KBM-7 (cell line): ENCODE data around the gene TMEM151B.
A peak's percentile ranks its signal among the peaks of the same experiment; 100 is the strongest.

Source experiments
- DNase-seq: peaks from one replicate; pipeline ENCODE4 v3.0.0-alpha.2; 2015
- in situ Hi-C: fragments of 300-500 bp; cut with MboI; formaldehyde crosslinking; loops from 2 replicates; pipeline ENCODE4 v1.14.3; 2020; ENCODE audit warnings: low sequenced_read_pairs, low pct_unique_long_range_greater_than_20kb, mixed read lengths

Gene TMEM151B

GRCh38 chr6:44260451-44261297, 9.6 kb upstream of the TMEM151B start:
- DNase-seq, result no peak
- in situ Hi-C loops, result no loop called here

GRCh38 chr6:44261581-44261980, 8.7 kb upstream of the TMEM151B start:
- DNase-seq, result no peak
- in situ Hi-C loops, result no loop called here

GRCh38 chr6:44262467-44263353, 7.5 kb upstream of the TMEM151B start:
- no peak for DNase-seq
- in situ Hi-C loops, result no loop called here

- DNase-seq, result peak; percentile 57
- in situ Hi-C loops, result no loop called here
Observed at GRCh38 chr6:44263354-44264100, 6.7 kb upstream of the TMEM151B start.

- in situ Hi-C loops, result no loop called here
- peak; percentile 92 for DNase-seq
Observed at GRCh38 chr6:44264154-44265006, 5.9 kb upstream of the TMEM151B start.

- in situ Hi-C loops, result no loop called here
- DNase-seq, result peak; percentile 65
Observed at GRCh38 chr6:44265007-44265721, 5.1 kb upstream of the TMEM151B start, which contains the start of gene NFKBIE. Gene NFKBIE, minus strand, starts transcription at chr6:44265551. Its CDS starts 205 bp downstream, at chr6:44265346.

GRCh38 chr6:44265722-44266233, 4.5 kb upstream of the TMEM151B start:
- no peak for DNase-seq
- in situ Hi-C loops, result no loop called here

GRCh38 chr6:44266347-44266746, 3.9 kb upstream of the TMEM151B start:
- in situ Hi-C loops, result no loop called here
- DNase-seq, result no peak

GRCh38 chr6:44267252-44267651, 3.0 kb upstream of the TMEM151B start:
- in situ Hi-C loops, result no loop called here
- no peak for DNase-seq

GRCh38 chr6:44268095-44268628, 2.1 kb upstream of the TMEM151B start:
- DNase-seq, result peak; percentile 78
- in situ Hi-C loops, result no loop called here

- in situ Hi-C loops, result no loop called here
- no peak for DNase-seq
Observed at GRCh38 chr6:44269178-44269920, 901 bp upstream of the TMEM151B start.

- in situ Hi-C loops, result no loop called here
- DNase-seq, result no peak
Observed at GRCh38 chr6:44270526-44271405, 516 bp downstream of the TMEM151B start.

GRCh38 chr6:44271406-44271723, 1.1 kb downstream of the TMEM151B start:
- in situ Hi-C loops, result no loop called here
- no peak for DNase-seq

GRCh38 chr6:44271914-44272313, 1.7 kb downstream of the TMEM151B start:
- in situ Hi-C loops, result no loop called here

GRCh38 chr6:44272529-44272928, 2.3 kb downstream of the TMEM151B start:
- in situ Hi-C loops, result no loop called here
- no peak for DNase-seq

More at GRCh38 chr6:44271914-44272313, 1.7 kb downstream of the TMEM151B start:
- no peak for DNase-seq

- DNase-seq, result no peak
- in situ Hi-C loops, result no loop called here
Observed at GRCh38 chr6:44272999-44273566, 2.8 kb downstream of the TMEM151B start.
